Endometrium (tissue), 2 donors: ENCODE measurements around the gene OR6V1.

ENCODE experiments used
- FAIRE-seq: peaks from 2 replicates; lab custom pipeline; 2012; peaks lifted over from hg19 to GRCh38; lab: Jason Lieb, UNC
- donor health status: control.
- donor health status: control.

The OR6V1 gene

GRCh38 chr7:143052041-143052440, at the start of gene OR6V1:
Gene OR6V1 (plus strand): TSS chr7:143052341. CDS start chr7:143052341, 0 bp downstream.
- FAIRE-seq, result no peak

GRCh38 chr7:143002898-143003297, 49.2 kb upstream of the OR6V1 start:
- no peak for FAIRE-seq

GRCh38 chr7:143003393-143004051, 48.6 kb upstream of the OR6V1 start:
- FAIRE-seq, result peak; percentile 59

- FAIRE-seq, result no peak
These were observed 46.4 kb upstream of the OR6V1 start for GRCh38 chr7:143005632-143006260.

GRCh38 chr7:143008007-143008901, 43.9 kb upstream of the OR6V1 start:
- FAIRE-seq, result peak; percentile 64

- FAIRE-seq, result no peak
These were observed 40.1 kb upstream of the OR6V1 start for GRCh38 chr7:143012001-143012400.

- FAIRE-seq, result no peak
These were observed 39.7 kb upstream of the OR6V1 start for GRCh38 chr7:143012409-143012808.

- FAIRE-seq, result no peak
These were observed 38.7 kb upstream of the OR6V1 start for GRCh38 chr7:143013473-143013872.

- FAIRE-seq, result no peak
These were observed 38.2 kb upstream of the OR6V1 start for GRCh38 chr7:143013893-143014292.

- no peak for FAIRE-seq
These were observed 37.1 kb upstream of the OR6V1 start for GRCh38 chr7:143015084-143015483.

GRCh38 chr7:143015926-143016490, 36.1 kb upstream of the OR6V1 start:
- no peak for FAIRE-seq

GRCh38 chr7:143016996-143017395, 35.1 kb upstream of the OR6V1 start:
- no peak for FAIRE-seq

GRCh38 chr7:143018931-143019330, 33.2 kb upstream of the OR6V1 start:
- FAIRE-seq, result no peak

- no peak for FAIRE-seq
These were observed 29.1 kb upstream of the OR6V1 start for GRCh38 chr7:143023047-143023446.

- FAIRE-seq, result no peak
These were observed 26.8 kb upstream of the OR6V1 start for GRCh38 chr7:143025371-143025770.

- no peak for FAIRE-seq
These were observed 25.1 kb upstream of the OR6V1 start, which contains the start of gene OR9A2 for GRCh38 chr7:143027032-143027431. Gene OR9A2 (minus strand): TSS chr7:143027132. CDS start chr7:143027132, 0 bp downstream.

- no peak for FAIRE-seq
These were observed 24.5 kb upstream of the OR6V1 start for GRCh38 chr7:143027683-143028082.

GRCh38 chr7:143038635-143039034, 13.5 kb upstream of the OR6V1 start:
- no peak for FAIRE-seq

GRCh38 chr7:143040209-143040715, 11.9 kb upstream of the OR6V1 start:
- FAIRE-seq, result no peak

- no peak for FAIRE-seq
These were observed 10.8 kb upstream of the OR6V1 start for GRCh38 chr7:143041346-143041745.

GRCh38 chr7:143042159-143042789, 9.9 kb upstream of the OR6V1 start:
- FAIRE-seq, result no peak

GRCh38 chr7:143042790-143043271, 9.3 kb upstream of the OR6V1 start:
- no peak for FAIRE-seq
